TTC549 (cell line): Measurements from ENCODE around the gene TNK1.

Experiments used
- FAIRE-seq: peaks from 2 replicates; lab custom pipeline; 2012; peaks lifted over from hg19 to GRCh38; lab: Jason Lieb, UNC

Gene TNK1

DNA sequence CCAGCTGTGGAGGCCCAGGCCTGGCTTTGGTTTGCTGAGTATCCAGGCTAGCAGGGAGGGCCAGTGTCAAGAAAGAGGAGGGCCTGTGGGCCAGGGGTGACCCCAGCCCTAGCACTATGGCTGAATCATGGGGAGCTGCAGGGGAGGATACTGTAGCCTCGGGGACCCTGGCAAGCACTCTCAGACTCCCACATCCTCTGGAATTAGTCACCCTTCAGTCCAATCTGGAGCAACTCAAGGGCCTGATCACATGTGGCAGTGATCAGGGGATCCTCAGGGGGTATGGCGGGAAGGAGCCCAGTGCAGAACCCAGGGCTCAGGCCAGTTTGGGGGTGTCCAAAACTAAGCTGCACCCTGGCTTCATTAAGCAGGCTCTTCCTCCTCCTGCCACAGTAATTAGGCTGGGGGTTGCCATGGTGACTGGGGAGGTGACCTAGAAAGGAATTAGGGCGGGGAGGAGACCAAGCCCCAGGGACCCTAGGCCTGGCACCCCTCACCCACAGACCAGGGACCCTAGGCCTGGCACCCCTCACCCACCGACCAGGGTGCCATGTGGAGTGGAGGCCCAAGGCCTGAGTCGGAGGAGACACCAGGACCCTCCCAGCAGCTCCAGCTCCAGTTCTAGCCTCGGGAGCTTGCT is 32.6 kb downstream of the TNK1 start:
- no peak for FAIRE-seq

DNA sequence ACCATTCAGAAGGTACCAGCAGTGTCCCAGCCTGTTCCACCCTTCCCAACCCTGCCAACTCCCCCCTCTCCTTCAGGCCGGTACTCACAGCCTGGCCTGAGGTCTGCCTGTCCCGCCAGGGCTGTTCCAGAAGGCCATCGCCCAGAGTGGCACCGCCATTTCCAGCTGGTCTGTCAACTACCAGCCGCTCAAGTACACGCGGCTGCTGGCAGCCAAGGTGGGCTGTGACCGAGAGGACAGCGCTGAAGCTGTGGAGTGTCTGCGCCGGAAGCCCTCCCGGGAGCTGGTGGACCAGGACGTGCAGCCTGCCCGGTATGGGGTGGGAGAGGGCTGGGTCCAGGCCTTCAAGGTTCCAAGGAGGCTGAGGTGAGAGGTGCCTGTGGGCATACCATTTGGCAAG is 33.9 kb downstream of the TNK1 start:
- FAIRE-seq = no peak

DNA sequence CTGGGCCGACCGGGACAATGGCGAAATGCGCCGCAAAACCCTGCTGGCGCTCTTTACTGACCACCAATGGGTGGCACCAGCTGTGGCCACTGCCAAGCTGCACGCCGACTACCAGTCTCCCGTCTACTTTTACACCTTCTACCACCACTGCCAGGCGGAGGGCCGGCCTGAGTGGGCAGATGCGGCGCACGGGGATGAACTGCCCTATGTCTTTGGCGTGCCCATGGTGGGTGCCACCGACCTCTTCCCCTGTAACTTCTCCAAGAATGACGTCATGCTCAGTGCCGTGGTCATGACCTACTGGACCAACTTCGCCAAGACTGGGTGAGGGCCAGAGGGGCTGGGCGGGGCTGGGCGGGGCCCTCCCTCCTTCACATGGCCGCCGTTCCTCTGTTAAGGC is 34.9 kb downstream of the TNK1 start:
- no peak for FAIRE-seq

GRCh38 chr17:7416323-7416722 is 35.4 kb downstream of the TNK1 start:
- FAIRE-seq = no peak

DNA sequence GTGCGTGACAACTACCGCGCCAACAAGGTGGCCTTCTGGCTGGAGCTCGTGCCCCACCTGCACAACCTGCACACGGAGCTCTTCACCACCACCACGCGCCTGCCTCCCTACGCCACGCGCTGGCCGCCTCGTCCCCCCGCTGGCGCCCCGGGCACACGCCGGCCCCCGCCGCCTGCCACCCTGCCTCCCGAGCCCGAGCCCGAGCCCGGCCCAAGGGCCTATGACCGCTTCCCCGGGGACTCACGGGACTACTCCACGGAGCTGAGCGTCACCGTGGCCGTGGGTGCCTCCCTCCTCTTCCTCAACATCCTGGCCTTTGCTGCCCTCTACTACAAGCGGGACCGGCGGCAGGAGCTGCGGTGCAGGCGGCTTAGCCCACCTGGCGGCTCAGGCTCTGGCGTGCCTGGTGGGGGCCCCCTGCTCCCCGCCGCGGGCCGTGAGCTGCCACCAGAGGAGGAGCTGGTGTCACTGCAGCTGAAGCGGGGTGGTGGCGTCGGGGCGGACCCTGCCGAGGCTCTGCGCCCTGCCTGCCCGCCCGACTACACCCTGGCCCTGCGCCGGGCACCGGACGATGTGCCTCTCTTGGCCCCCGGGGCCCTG is 36.3 kb downstream of the TNK1 start:
- no peak for FAIRE-seq

DNA sequence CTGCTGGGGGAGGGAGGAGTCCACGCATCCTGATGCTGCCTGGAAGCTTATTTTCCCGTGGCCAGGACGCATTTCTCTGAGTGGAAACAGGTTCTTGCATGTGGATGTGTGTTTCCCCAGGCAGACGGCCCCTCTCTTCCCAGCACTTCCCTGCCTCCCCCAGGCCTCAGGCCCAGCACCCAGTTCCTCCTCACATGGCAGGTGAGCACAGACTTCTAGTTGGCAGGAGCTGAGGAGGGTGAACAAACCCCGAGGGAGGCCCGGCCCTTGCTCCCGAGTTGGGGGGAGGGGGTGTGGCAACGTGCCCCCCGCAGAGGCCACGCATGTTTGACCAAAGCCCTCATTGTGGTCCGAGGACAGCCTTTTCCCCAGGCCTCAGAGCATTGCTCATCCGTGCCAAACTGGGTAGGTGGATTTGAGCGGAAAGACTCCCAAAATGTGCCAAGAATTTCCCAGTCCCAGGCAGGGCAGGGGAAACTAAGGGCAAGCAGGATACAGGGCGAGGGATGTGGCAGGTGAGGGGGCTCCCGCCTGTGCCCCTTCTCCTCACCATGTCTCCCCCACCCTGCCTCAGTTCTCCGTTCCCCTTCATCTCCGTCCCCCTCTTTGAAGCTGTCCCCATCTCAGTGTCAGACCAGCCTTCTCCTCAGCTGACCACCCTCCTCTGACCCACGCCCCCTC is 37.7 kb downstream of the TNK1 start:
- FAIRE-seq = no peak

DNA sequence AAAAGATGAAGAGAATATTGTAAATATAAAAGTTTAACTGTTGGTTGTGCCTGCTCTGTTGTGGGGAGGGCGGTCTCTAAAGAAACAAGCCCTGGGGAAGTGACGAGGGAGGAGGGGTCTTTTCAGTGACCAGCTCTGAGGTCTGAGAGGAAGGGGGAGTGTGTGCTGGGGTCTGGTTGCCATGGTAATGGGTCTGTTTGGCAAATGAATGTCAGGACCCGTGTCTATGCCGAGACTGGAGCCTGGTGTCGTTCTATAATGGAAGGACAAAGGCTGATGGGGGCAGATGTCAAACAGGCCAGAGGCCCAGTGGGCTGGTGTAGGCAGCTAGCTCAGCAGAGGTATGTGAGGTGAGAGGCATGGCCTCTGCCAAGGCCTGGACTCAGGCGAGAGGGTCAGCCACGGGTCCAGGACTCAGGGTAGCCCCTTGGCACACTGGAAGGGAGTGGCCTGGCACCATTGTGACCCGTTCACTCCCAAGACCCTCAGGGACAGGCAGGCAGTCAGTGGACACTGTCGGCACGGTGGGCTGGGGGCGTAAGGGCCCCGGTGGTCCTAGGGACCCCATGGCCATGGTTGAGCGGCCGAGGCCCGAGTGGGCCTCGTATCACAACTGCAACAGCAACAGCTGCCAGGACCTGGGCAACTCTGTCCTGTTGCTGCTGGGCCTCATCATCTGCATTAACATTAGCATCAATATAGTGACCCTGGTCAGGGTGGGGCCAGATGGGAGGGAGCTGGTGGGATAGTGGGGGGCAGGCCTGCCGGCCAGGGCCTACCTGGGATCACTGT is 39.1 kb downstream of the TNK1 start, which contains the start of gene SPEM1:
SPEM1 (plus strand) TSS at position 506 of the 792 bp plus-strand sequence; CDS start at position 567, 61 bp downstream.
- FAIRE-seq = no peak

DNA sequence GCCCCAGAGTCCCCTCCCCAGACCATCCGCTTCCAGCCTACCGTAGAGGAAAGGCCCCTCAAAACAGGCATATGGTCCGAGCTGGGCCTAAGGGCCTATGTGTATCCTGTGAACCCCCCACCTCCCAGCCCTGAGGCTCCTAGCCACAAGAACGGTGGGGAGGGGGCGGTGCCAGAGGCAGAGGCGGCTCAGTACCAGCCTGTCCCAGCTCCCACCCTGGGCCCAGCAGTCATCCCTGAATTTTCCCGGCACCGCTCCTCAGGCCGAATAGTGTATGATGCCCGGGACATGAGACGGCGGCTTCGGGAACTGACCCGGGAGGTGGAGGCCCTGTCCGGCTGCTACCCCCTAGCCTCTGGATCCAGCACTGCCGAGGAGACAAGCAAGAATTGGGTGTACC is 40.3 kb downstream of the TNK1 start:
- FAIRE-seq = no peak

- FAIRE-seq = no peak
Observed at GRCh38 chr17:7423679-7424078, 42.8 kb downstream of the TNK1 start.

DNA sequence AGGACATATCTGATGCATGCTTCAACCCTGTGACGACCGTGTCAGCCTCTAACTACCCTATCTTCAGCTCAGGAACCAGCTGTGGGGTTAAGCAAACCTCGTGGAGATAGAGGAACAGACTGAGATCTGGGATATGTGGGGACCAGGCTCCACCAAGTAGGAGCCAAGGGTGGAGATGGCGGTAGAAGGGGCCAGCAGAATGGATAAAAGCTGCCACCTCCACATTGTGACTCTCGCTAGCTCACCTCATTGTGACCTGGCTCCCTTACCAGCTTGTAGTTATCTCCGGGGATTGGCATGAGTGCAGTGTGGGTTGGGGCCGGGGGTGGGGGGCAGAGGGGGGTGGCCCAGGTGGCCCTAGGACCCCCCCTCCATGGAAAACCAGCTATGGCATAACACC is 44.4 kb downstream of the TNK1 start, which contains the start of gene SPEM2:
SPEM2 (plus strand) TSS at position 301 of the 400 bp plus-strand sequence; CDS start at position 374, 73 bp downstream.
- no peak for FAIRE-seq

- FAIRE-seq = no peak
Observed at GRCh38 chr17:7425756-7426155, 44.9 kb downstream of the TNK1 start.

GRCh38 chr17:7426203-7426863 is 45.4 kb downstream of the TNK1 start:
- no peak for FAIRE-seq

DNA sequence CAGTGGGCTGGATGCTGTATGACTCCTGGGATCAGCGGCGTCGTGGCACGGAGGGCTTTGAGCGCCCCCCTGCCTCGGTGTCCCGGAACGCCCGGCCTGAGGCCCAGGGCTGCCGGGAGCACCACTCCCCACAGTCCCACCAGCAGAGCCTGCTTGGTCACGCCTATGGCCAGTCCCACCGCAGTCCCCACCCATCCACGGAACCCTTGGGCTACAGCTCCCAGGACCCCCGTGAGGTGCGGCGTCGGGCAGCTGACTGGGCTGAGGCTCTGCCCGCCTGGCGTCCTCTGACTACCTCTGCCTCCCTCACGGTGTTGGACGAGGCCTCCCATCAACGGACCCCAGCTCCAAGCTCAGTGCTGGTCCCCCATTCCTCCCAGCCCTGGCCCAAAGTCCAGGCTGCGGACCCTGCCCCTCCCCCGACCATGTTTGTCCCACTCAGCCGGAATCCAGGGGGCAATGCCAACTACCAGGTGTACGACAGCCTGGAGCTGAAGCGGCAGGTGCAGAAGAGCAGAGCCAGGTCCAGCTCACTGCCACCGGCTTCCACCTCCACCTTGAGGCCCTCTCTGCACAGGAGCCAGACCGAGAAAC is 46.1 kb downstream of the TNK1 start:
- no peak for FAIRE-seq

DNA sequence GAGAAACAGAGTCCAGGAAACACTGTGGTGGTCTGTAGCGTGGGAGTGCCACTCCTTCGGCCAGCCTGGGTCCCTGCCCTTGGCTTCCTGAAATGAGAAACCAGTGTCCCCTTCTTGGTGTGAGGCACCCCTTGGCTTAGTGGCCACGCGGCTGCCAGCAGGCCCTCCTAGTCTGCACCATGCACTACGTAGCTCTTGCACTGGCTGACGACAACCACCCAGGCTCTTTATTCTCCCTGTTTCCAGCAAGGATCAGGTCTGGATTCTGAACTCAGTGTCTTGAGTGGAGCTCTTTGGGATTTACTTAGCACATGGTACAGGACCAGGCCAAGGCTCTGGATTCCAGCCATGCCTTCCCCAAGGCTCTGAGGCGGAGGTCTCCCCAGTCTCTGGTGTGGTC is 46.7 kb downstream of the TNK1 start:
- no peak for FAIRE-seq

- FAIRE-seq = no peak
Observed at GRCh38 chr17:7428557-7428956, 47.7 kb downstream of the TNK1 start, which contains the start of gene SPEM3. TSS of gene SPEM3 (plus strand) at chr17:7428857. CDS start at chr17:7428903, 46 bp downstream.

GRCh38 chr17:7429722-7430121 is 48.8 kb downstream of the TNK1 start:
- FAIRE-seq = no peak

GRCh38 chr17:7431231-7431630 is 50.3 kb downstream of the TNK1 start:
- FAIRE-seq = no peak

GRCh38 chr17:7432296-7432695 is 51.4 kb downstream of the TNK1 start:
- FAIRE-seq = no peak

GRCh38 chr17:7435676-7436555 is 55.0 kb downstream of the TNK1 start:
- no peak for FAIRE-seq

GRCh38 chr17:7436556-7437368 is 55.9 kb downstream of the TNK1 start:
- no peak for FAIRE-seq
